Measurements from ENCODE around the gene DYNC2LI1. TPM values are rescaled to one million over a fixed set of nuclear protein-coding genes. Genes with fewer than 3 reads are reported as not detected.

DYNC2LI1 gene
- total RNA-seq, 1 donor from 2014 or later = 8.9 TPM

DNA sequence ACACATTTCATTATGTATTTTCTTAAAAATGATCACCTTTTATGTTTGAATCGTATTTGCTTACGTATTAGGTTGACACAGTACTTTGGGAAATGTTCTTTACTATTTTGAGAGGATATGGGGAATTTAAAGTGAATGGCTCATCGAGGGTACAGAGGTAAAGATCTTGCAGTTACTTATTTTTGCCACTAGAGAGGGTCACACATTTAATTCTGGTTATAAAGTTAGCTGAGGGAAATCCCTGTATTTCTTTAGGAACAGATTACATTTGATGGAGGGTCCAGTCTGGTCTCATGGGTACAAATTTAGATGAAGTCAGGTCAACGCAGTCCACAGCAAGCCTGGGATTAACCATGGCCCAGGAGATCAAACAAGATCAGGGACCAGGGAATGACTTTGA is 24.5 kb downstream of the DYNC2LI1 start:
- no peak overlapping the region for H3K4me3 Mint-ChIP-seq
- H3K27ac Mint-ChIP-seq = no peak overlapping the region
- no peak for DNase-seq
- ChIA-PET CTCF (no interaction called here), POLR2A (no interaction called here)
- H3K27me3 Mint-ChIP-seq = no peaks in the 10 kb centered on the region
- peaks cover 11% of the 10 kb centered on the region for H3K36me3 Mint-ChIP-seq (ENCODE audit: low read depth)
- intact Hi-C loops (cut with micrococcal nuclease) = no loop called here
- TF ChIP-seq, protein P1, sequence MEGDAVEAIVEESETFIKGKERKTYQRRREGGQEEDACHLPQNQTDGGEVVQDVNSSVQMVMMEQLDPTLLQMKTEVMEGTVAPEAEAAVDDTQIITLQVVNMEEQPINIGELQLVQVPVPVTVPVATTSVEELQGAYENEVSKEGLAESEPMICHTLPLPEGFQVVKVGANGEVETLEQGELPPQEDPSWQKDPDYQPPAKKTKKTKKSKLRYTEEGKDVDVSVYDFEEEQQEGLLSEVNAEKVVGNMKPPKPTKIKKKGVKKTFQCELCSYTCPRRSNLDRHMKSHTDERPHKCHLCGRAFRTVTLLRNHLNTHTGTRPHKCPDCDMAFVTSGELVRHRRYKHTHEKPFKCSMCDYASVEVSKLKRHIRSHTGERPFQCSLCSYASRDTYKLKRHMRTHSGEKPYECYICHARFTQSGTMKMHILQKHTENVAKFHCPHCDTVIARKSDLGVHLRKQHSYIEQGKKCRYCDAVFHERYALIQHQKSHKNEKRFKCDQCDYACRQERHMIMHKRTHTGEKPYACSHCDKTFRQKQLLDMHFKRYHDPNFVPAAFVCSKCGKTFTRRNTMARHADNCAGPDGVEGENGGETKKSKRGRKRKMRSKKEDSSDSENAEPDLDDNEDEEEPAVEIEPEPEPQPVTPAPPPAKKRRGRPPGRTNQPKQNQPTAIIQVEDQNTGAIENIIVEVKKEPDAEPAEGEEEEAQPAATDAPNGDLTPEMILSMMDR (IDR thresholded peaks at IDR 0.05) = no peak
- no peaks in the 10 kb centered on the region for H3K4me1 Mint-ChIP-seq
- H3K9me3 Mint-ChIP-seq = no peaks in the 10 kb centered on the region
- ATAC-seq (ENCODE audit: low read depth) = no peak

DNA sequence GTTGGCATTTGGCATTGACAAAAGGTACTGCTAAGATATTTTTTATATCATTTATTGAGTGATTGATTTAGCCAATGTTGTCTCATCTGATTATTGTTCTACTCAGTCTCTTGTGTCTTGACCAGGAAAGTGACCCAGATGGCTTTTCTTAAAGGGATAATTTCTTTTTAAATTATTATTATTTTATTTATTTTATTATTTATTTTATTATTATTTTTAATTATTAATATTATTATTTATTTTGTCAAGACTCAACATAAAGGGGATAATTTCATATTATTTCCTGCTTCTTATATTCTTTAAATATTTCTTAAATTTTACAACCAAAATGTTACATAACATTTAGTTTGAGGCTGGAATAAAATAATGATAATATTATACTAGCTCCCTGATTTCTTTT is 27.1 kb downstream of the DYNC2LI1 start:
- ChIA-PET CTCF (no interaction called here), POLR2A (no interaction called here)
- no peaks in the 10 kb centered on the region for H3K27me3 Mint-ChIP-seq
- intact Hi-C loops (cut with micrococcal nuclease) = no loop called here
- DNase-seq (no peak), ATAC-seq (ENCODE audit: low read depth) (no peak)
- H3K9me3 Mint-ChIP-seq = no peaks in the 10 kb centered on the region
- no peaks in the 10 kb centered on the region for H3K4me1 Mint-ChIP-seq
- peaks cover 9% of the 10 kb centered on the region for H3K36me3 Mint-ChIP-seq (ENCODE audit: low read depth)
- no peak overlapping the region for H3K27ac Mint-ChIP-seq
- H3K4me3 Mint-ChIP-seq = no peak overlapping the region
- TF ChIP-seq, protein P1 (IDR thresholded peaks at IDR 0.05) = no peak

DNA sequence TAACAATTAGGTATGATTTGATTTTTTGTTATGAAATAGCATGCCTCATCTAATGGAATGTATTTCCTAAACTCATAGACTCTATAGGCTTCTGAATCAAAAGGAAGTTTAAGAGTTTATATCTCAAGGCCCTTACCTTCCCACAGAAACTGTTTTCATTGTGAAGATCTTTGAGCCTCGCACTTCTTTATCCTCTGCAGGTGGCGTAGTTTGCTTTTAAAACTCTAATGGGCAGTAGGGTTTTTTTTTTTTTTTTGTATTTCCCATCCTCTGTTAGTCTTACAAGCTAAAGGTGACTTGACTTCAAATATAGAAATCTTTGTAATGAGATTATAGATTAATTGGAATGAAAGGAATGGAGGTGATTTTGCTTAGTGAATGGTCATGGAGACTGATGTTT is 28.3 kb downstream of the DYNC2LI1 start:
- POLR2A ChIA-PET = no interaction called here
- Mint-ChIP-seq H3K27ac (no peak overlapping the region), H3K27me3 (no peaks in the 10 kb centered on the region), H3K36me3 (ENCODE audit: low read depth) (peaks cover 8% of the 10 kb centered on the region), H3K9me3 (no peaks in the 10 kb centered on the region), H3K4me1 (no peaks in the 10 kb centered on the region), H3K4me3 (no peak overlapping the region)
- intact Hi-C loops (cut with micrococcal nuclease) = no loop called here
- TF ChIP-seq, protein P1 (IDR thresholded peaks at IDR 0.05) = no peak
- CTCF ChIA-PET = no interaction called here
- ATAC-seq (ENCODE audit: low read depth) = no peak
- no peak for DNase-seq

DNA sequence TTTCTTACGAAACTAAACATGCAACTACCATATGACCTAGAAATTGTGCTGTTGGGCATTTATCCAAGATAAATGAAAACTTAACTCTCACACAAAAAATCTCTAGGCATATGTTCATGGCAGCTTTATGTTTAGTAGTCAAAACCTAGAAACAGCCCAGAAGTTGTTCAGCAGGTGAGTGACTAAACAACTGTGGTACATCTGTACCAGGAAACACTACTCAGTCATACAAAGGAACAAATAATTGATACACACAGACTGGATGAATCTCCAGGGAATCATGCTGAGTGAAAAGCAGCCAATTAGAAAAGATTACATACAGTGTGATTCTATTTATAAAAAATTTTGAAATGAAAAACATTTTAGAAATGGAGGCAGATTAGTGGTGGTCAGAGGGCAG is 29.3 kb downstream of the DYNC2LI1 start:
- DNase-seq = no peak
- TF ChIP-seq, protein P1 (IDR thresholded peaks at IDR 0.05) = no peak
- intact Hi-C loops (cut with micrococcal nuclease) = no loop called here
- H3K36me3 Mint-ChIP-seq (ENCODE audit: low read depth) = peaks cover 8% of the 10 kb centered on the region
- H3K27me3 Mint-ChIP-seq = no peaks in the 10 kb centered on the region
- no peaks in the 10 kb centered on the region for H3K9me3 Mint-ChIP-seq
- CTCF ChIA-PET = no interaction called here
- no peak overlapping the region for H3K27ac Mint-ChIP-seq
- POLR2A ChIA-PET = no interaction called here
- no peak overlapping the region for H3K4me3 Mint-ChIP-seq
- ATAC-seq (ENCODE audit: low read depth) = no peak
- no peaks in the 10 kb centered on the region for H3K4me1 Mint-ChIP-seq

DNA sequence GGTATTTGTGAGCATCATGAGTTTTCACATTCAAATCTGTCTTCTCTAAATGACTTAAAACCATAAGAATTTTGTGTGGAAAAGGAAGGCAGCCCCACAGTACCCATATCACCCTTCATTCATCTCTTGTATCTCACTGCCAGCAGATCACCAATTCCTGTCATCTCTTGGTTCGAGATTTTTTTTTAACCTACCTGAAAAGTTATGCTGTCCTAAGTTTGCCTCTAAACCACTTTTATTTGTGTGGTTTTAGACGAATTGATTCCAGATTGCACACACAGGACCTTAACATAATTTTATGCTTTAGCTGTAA is 32.8 kb downstream of the DYNC2LI1 start:
- H3K27ac Mint-ChIP-seq = no peak overlapping the region
- TF ChIP-seq, protein P1 (IDR thresholded peaks at IDR 0.05) = no peak
- POLR2A ChIA-PET = no interaction called here
- H3K27me3 Mint-ChIP-seq = no peaks in the 10 kb centered on the region
- no peak overlapping the region for H3K4me3 Mint-ChIP-seq
- DNase-seq = no peak
- no peaks in the 10 kb centered on the region for H3K4me1 Mint-ChIP-seq
- intact Hi-C loops (cut with micrococcal nuclease) = no loop called here
- ATAC-seq (ENCODE audit: low read depth) = no peak
- CTCF ChIA-PET = no interaction called here
- peaks cover 8% of the 10 kb centered on the region for H3K36me3 Mint-ChIP-seq (ENCODE audit: low read depth)
- H3K9me3 Mint-ChIP-seq = no peaks in the 10 kb centered on the region
